K562 (cell line): ENCODE measurements around the gene LRMDA.

ENCODE experiments used
- ARID3A ChIP-seq: IDR thresholded peaks from 2 replicates; pipeline ENCODE4 v1.6.1; 2012; ENCODE audit warnings: low read depth, low read length, improper control_type of control experiment, borderline replicate concordance
- SFPQ ChIP-seq: fragments of 200-400 bp; formaldehyde crosslinking; IDR thresholded peaks from 2 replicates; pipeline ENCODE4 v1.6.1; 2017; ENCODE audit warnings: mild to moderate bottlenecking, low read depth, low read length, moderate library complexity
- ZKSCAN3 ChIP-seq: fragments of 250-450 bp; sonication (Bioruptor Pico); IDR thresholded peaks from 2 replicates; pipeline ENCODE4 v1.4.0; 2020
- ZNF274 ChIP-seq: IDR thresholded peaks from 2 replicates; pipeline ENCODE4 v1.6.1; 2011; ENCODE audit warnings: low read depth, mild to moderate bottlenecking, low read length, moderate library complexity, borderline replicate concordance

DNA sequence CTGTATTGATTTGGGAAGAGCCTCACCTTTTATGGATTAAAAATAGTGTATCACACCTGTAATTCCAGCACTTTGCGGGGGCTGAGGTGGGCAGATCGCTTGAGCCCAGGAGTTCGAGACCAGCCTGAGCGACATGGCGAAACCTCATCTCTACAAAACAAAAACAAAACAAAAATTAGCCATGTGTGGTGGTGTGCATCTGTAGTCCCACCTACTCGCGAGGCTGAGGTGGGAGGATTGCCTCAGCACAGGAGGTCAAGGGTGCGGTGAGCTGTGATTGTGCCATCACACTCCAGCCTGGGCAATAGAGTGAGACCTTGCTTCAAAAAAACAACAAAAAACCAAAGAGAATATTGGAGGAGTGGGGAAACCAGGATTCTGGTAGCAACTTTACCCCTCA, 79.6 kb downstream of the LRMDA start:
- no peak for TF ChIP-seq SFPQ
- TF ChIP-seq ZKSCAN3 (CRISPR knock-in tag), result no peak
- no peak for TF ChIP-seq ZNF274
- no peak for TF ChIP-seq ARID3A
